Nephron progenitor cell (in vitro differentiated cells): ENCODE measurements around the gene DNMBP.

Source experiments
- DNase-seq: peaks from one replicate; pipeline ENCODE4 v3.0.0; 2021
- H3K27ac Mint-ChIP-seq: 2 replicates; pipeline ENCODE4 v1.8.0; 2021; ENCODE audit warnings: mild to moderate bottlenecking, moderate library complexity, mixed read lengths
- H3K27me3 Mint-ChIP-seq: 2 replicates; pipeline ENCODE4 v1.8.0; 2021; ENCODE audit warnings: mild to moderate bottlenecking, low read depth, mixed read lengths; ENCODE audit not compliant: poor library complexity
- H3K36me3 Mint-ChIP-seq: 2 replicates; pipeline ENCODE4 v1.8.0; 2021; ENCODE audit warnings: low read depth, mixed read lengths
- H3K4me1 Mint-ChIP-seq: 2 replicates; pipeline ENCODE4 v1.8.0; 2021; ENCODE audit warnings: mixed read lengths
- H3K4me3 Mint-ChIP-seq: 2 replicates; pipeline ENCODE4 v1.8.0; 2021; ENCODE audit warnings: mild to moderate bottlenecking, moderate library complexity, mixed read lengths
- H3K9me3 Mint-ChIP-seq: 2 replicates; pipeline ENCODE4 v1.8.0; 2021; ENCODE audit warnings: mild to moderate bottlenecking, moderate library complexity, mixed read lengths
- CTCF ChIP-seq: fragments of 200-600 bp; sonication (generic); IDR thresholded peaks from 2 replicates; pipeline ENCODE4 v1.5.0; 2021; ENCODE audit warnings: antibody characterized with exemption

Gene DNMBP

DNA sequence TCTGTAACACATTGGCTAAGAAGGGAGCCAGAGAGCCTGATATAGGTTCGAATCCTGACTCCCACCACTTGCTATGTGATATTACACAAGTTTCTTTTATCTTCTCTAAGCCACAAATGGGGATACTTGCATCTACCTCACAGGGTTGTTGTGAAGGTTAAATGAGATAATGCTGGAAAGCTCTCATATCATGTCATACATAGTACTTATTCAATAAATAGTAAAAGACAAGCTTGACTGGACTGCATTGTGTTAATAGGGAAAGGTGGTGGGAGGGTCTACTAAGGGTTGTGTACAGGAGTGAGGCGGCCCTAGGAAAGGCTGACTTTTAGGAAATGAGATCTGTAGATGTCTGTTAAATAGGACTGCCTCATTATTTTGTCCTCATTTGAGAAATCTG, 35.8 kb upstream of the DNMBP start:
- Mint-ChIP-seq H3K36me3 (no peaks in the 10 kb centered on the region), H3K9me3 (no peaks in the 10 kb centered on the region), H3K4me1 (peaks cover 17% of the 10 kb centered on the region), H3K27ac (no peak overlapping the region), H3K4me3 (no peak overlapping the region), H3K27me3 (peaks cover 14% of the 10 kb centered on the region)
- no peak for TF ChIP-seq CTCF
- no peak for DNase-seq

DNA sequence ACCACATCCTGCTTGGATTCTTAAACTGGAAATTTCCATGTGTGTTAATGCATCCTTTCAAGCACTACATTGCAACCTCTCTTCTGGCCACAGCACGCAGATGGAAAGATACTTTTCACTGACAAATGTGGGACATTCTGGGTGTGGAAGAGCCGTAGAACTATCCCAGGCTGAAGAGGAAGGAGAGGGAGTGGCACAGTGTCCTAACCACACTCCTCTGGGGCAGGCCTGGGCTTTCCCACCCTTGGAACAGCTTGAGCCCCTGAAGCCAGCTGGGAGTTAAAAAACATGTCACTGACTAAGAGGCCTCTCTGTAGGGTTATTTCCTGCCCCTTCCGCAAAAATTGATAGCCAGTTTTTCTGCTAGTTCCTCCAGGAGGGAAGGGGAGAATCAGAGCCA, 34.0 kb upstream of the DNMBP start:
- peaks cover 16% of the 10 kb centered on the region for H3K4me1 Mint-ChIP-seq
- no peaks in the 10 kb centered on the region for H3K36me3 Mint-ChIP-seq
- DNase-seq: no peak
- H3K27ac Mint-ChIP-seq: no peak overlapping the region
- no peaks in the 10 kb centered on the region for H3K9me3 Mint-ChIP-seq
- TF ChIP-seq CTCF: no peak
- peaks cover 9% of the 10 kb centered on the region for H3K27me3 Mint-ChIP-seq
- no peak overlapping the region for H3K4me3 Mint-ChIP-seq

- no peak overlapping the region for H3K27ac Mint-ChIP-seq
- peaks cover 21% of the 10 kb centered on the region for H3K4me1 Mint-ChIP-seq
- TF ChIP-seq CTCF: no peak
- peaks cover 9% of the 10 kb centered on the region for H3K27me3 Mint-ChIP-seq
- H3K36me3 Mint-ChIP-seq: no peaks in the 10 kb centered on the region
- no peak for DNase-seq
- H3K9me3 Mint-ChIP-seq: no peaks in the 10 kb centered on the region
- H3K4me3 Mint-ChIP-seq: no peak overlapping the region
Observed at GRCh38 chr10:100043344-100043743, 33.6 kb upstream of the DNMBP start.

DNA sequence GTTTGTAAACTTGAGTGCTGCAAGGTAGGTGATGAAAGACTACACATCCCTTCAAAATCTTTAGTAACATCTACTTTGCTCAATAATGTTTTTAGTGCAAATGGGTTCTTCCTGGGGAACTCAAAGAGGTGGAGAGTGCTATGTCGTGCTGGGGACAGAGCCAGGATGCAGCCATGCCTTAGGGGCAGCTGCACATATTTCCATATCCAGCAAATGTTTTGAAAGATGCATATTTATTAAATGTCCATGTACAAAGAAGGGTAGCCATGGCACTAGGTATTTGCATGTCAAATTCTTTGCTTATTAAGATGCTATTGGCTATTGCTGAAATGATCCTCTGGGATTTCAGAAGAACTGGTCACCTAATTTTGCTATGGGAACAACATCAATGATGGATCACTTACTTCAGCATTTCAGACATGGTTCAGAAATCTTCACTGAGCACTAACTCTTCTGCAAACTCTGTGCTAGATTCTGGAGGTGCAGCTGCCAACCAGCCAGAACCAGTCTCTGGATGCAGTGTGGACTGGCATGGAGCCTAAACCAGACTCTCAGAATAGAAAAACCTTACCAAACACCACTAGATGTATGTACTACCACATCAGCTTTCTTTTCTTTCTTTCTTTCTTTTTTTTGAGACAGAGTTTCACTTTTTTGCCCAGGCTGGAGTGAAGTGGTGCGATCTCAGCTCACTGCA, 31.7 kb upstream of the DNMBP start:
- TF ChIP-seq CTCF: no peak
- H3K27ac Mint-ChIP-seq: no peak overlapping the region
- H3K36me3 Mint-ChIP-seq: no peaks in the 10 kb centered on the region
- peaks cover 22% of the 10 kb centered on the region for H3K4me1 Mint-ChIP-seq
- peaks cover 12% of the 10 kb centered on the region for H3K27me3 Mint-ChIP-seq
- DNase-seq: no peak
- H3K4me3 Mint-ChIP-seq: no peak overlapping the region
- H3K9me3 Mint-ChIP-seq: no peaks in the 10 kb centered on the region

DNA sequence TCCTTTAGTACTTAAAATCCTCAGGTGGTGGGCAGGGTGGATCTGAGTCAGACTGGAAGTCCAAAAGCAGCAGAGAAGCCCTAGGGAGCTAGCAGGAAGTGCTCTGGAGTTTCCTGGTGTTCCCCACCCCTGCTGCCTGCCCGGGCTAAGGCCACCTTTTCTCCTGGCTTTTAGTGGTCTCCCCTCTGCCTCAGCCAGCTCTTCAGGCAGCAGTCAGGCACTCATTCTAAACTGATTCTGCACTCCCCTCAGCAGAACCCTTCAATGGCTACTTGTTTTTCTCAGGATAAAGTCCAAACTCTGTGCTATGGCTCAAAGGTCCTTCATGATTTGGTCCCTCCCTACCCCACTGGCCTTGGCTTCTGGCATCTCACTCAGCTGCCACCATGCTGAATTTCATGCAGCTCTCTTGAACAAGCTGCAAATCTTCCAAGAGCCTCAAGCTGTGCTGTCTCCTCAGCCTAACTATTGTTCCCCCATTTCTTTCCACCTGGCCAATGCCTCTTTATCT, 28.9 kb upstream of the DNMBP start:
- H3K36me3 Mint-ChIP-seq: no peaks in the 10 kb centered on the region
- TF ChIP-seq CTCF: no peak
- no peak overlapping the region for H3K4me3 Mint-ChIP-seq
- peaks cover 10% of the 10 kb centered on the region for H3K4me1 Mint-ChIP-seq
- peaks cover 12% of the 10 kb centered on the region for H3K27me3 Mint-ChIP-seq
- no peak overlapping the region for H3K27ac Mint-ChIP-seq
- H3K9me3 Mint-ChIP-seq: peaks cover 1% of the 10 kb centered on the region
- DNase-seq: no peak

- H3K4me1 Mint-ChIP-seq: peaks cover 10% of the 10 kb centered on the region
- H3K9me3 Mint-ChIP-seq: peaks cover 4% of the 10 kb centered on the region
- TF ChIP-seq CTCF: no peak
- no peak for DNase-seq
- H3K27me3 Mint-ChIP-seq: peaks cover 9% of the 10 kb centered on the region
- H3K36me3 Mint-ChIP-seq: no peaks in the 10 kb centered on the region
- H3K4me3 Mint-ChIP-seq: no peak overlapping the region
- no peak overlapping the region for H3K27ac Mint-ChIP-seq
Observed at GRCh38 chr10:100037758-100038315, 28.1 kb upstream of the DNMBP start.
